B cell (primary cell): ENCODE data around the gene CNTNAP2. TPM values are rescaled to one million over a fixed set of nuclear protein-coding genes. Genes with fewer than 3 reads are reported as not detected.

ENCODE experiments used
- ATAC-seq: fragments of 200-7000 bp; cut with Tn5 transposase; one replicate; pipeline ENCODE4 v1.10.0; 2021; ENCODE audit warnings: low read depth, mild to moderate bottlenecking, moderate number of reproducible peaks, moderate library complexity
- CTCF ChIA-PET: fragments of 350-600 bp; sonication (Branson Sonifier 250); formaldehyde crosslinking; loops from one replicate; lab custom pipeline; 2021; ENCODE audit warnings: antibody characterized with exemption, inconsistent platforms; lab: Charles Lee
- POLR2A ChIA-PET: fragments of 350-600 bp; sonication (Branson Sonifier 250); formaldehyde crosslinking; loops from one replicate; lab custom pipeline; 2021; ENCODE audit warnings: antibody characterized with exemption; lab: Charles Lee
- DNase-seq: peaks from one replicate; pipeline ENCODE4 v3.0.0; 2013
- H2AFZ ChIP-seq: 2 replicates; pipeline ENCODE4 v1.6.1; 2012; ENCODE audit warnings: mild to moderate bottlenecking, low read depth, low read length; ENCODE audit not compliant: insufficient read depth, poor library complexity, severe bottlenecking
- H3K27ac ChIP-seq, 2 donors: 1 replicate in 1 of 2; 2 replicates in 1 of 2; pipeline ENCODE4 v1.5.1; 2012 to 2013; ENCODE audit warnings: low read length in 2 of 2, mild to moderate bottlenecking in 2 of 2, moderate library complexity in 1 of 2
- H3K27me3 ChIP-seq, 4 experiments: fragments of 200-600 bp in 1 of 4; sonication (generic) in 1 of 4; replicated peaks in 1 of 4; 1 replicate in 2 of 4; 2 replicates in 2 of 4; pipeline versions ENCODE4 v1.6.1 to v1.7.0; 2013 to 2016; ENCODE audit warnings: low read length in 3 of 4, mild to moderate bottlenecking in 2 of 4, mixed read lengths in 1 of 4, moderate library complexity in 1 of 4; ENCODE audit not compliant: insufficient read depth in 4 of 4, control insufficient read depth in 3 of 4; ENCODE audit errors: control extremely low read depth in 1 of 4
- H3K36me3 ChIP-seq, 2 experiments: replicated peaks in 1 of 2; 1 replicate in 1 of 2; 2 replicates in 1 of 2; pipeline versions ENCODE4 v1.6.1 to v1.7.1; 2013; ENCODE audit warnings: low read length in 1 of 2; ENCODE audit not compliant: insufficient read depth in 2 of 2, control insufficient read depth in 1 of 2; ENCODE audit errors: control extremely low read depth in 1 of 2, extremely low read depth in 1 of 2
- H3K4me1 ChIP-seq, 2 donors: fragments of 200-600 bp in 1 of 2; sonication (generic) in 1 of 2; 1 replicate in 1 of 2; 2 replicates in 1 of 2; pipeline versions ENCODE4 v1.5.1 to v1.6.1; 2013 to 2017; ENCODE audit warnings: low read length in 2 of 2; ENCODE audit not compliant: control insufficient read depth in 2 of 2, insufficient read depth in 2 of 2
- H3K4me2 ChIP-seq: replicated peaks from 2 replicates; pipeline ENCODE3; 2012; ENCODE audit warnings: mild to moderate bottlenecking, low read depth, low read length; ENCODE audit not compliant: poor library complexity, severe bottlenecking
- H3K4me3 ChIP-seq, 5 experiments: fragments of 200-600 bp in 1 of 5; sonication (generic) in 1 of 5; 1 replicate in 3 of 5; 2 replicates in 2 of 5; pipeline versions ENCODE4 v1.5.1 to v1.7.0; 2011 to 2016; ENCODE audit warnings: low read length in 4 of 5, mild to moderate bottlenecking in 4 of 5, low read depth in 2 of 5, control low read depth in 1 of 5, moderate library complexity in 1 of 5; ENCODE audit not compliant: insufficient read depth in 1 of 5; ENCODE audit errors: control extremely low read depth in 1 of 5, extremely low read depth in 1 of 5
- H3K79me2 ChIP-seq: fragments of 200-600 bp; sonication (generic); one replicate; pipeline ENCODE4 v1.6.0; 2016; ENCODE audit warnings: low read length; ENCODE audit not compliant: control insufficient read depth, insufficient read depth
- H3K9ac ChIP-seq: fragments of 200-600 bp; sonication (generic); 2 replicates; pipeline ENCODE4 v1.6.1; 2017; ENCODE audit warnings: mild to moderate bottlenecking, low read length, moderate library complexity
- H3K9me3 ChIP-seq, 3 donors: one replicate each; pipeline versions ENCODE4 v1.6.1 to v1.7.1; 2013; ENCODE audit warnings: low read length in 2 of 3; ENCODE audit not compliant: control insufficient read depth in 2 of 3, insufficient read depth in 1 of 3; ENCODE audit errors: control extremely low read depth in 1 of 3
- H4K20me1 ChIP-seq: 2 replicates; pipeline ENCODE4 v1.6.0; 2012; ENCODE audit warnings: mild to moderate bottlenecking, low read length; ENCODE audit not compliant: insufficient read depth, control insufficient read depth, poor library complexity, severe bottlenecking
- H3K27ac Mint-ChIP-seq: one replicate; pipeline ENCODE4 v1.8.0; 2021; ENCODE audit warnings: mixed read lengths
- H3K27me3 Mint-ChIP-seq: one replicate; pipeline ENCODE4 v1.8.0; 2021; ENCODE audit warnings: mixed read lengths
- H3K4me1 Mint-ChIP-seq: one replicate; pipeline ENCODE4 v1.8.0; 2021; ENCODE audit warnings: mixed read lengths
- H3K4me3 Mint-ChIP-seq: one replicate; pipeline ENCODE4 v1.8.0; 2021; ENCODE audit warnings: mixed read lengths
- H3K9me3 Mint-ChIP-seq: one replicate; pipeline ENCODE4 v1.8.0; 2022; ENCODE audit warnings: mixed read lengths; ENCODE audit not compliant: insufficient read depth
- EZH2 ChIP-seq: IDR thresholded peaks from 2 replicates; pipeline ENCODE4 v1.6.1; 2012; ENCODE audit warnings: borderline replicate concordance, low read depth, mild to moderate bottlenecking, moderate library complexity, low read length; ENCODE audit not compliant: insufficient read depth, poor library complexity, severe bottlenecking
- WGBS: methylation state at CpG from one replicate; pipeline ENCODE4 v1.1.5; 2013; ENCODE audit warnings: missing lambda C conversion rate; ENCODE audit not compliant: insufficient coverage; 5-methylcytosine and 5-hydroxymethylcytosine counted together
- intact Hi-C: fragments of 100-400 bp; cut with micrococcal nuclease; formaldehyde crosslinking; loops from one replicate; pipeline ENCODE4 v1.10.0; 2022
- polyA plus RNA-seq: library from polyadenylated mRNA; depleted of rRNA; stranded (reverse); fragments of >200 nt; gene quantifications from 2 replicates; pipeline ENCODE4 v1.2.3, GENCODE V29; 2012
- total RNA-seq, 2 donors: library from RNA; stranded (reverse); fragments of 120-200 nt in 1 of 2; gene quantifications; 1 replicate in 1 of 2; 2 replicates in 1 of 2; pipeline versions ENCODE4 v1.2.3 to v1.2.4, GENCODE V29; 2013 to 2022
- TF ChIP-seq, protein P1 (sequence below): fragments of 200-600 bp; IDR thresholded peaks from one replicate; pipeline ENCODE4 v1.8.0; 2022; ENCODE audit warnings: antibody characterized with exemption, mild to moderate bottlenecking

Gene CNTNAP2
- total and polyA plus RNA-seq, 2 donors (not counting 1 experiment from before 2014, with no cell fraction given), result 7.4 to 16.6 TPM

DNA sequence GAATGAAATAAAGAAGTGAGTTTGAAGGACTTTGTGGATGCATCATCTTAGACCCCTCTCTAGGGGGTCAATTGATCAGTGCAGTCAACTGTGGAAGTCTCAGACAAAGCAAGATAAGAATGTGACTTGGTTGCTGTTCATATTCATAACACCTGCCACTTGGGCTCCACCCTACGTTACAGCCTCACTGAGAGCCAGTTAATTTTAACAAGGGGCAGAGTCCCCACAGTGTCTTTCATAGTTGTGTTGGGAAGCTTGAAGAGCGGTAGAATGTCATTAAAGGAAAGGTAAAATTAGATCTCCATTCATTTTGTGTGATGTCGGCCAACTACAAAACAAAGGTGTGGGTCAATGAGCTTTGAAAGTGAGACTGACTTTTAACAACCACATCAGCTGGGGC, 2031.9 kb downstream of the CNTNAP2 start:
- Histone ChIP-seq H3K9ac (no peak overlapping the region), H3K36me3 (no peaks in the 10 kb centered on the region), H4K20me1 (no peaks in the 10 kb centered on the region), H3K27ac (no peak overlapping the region), H3K27me3 (no peaks in the 10 kb centered on the region), H3K4me1 (no peaks in the 10 kb centered on the region), H3K4me2 (no peak overlapping the region), H2AFZ (no peak overlapping the region), H3K79me2 (no peaks in the 10 kb centered on the region), H3K9me3 (no peaks in the 10 kb centered on the region), H3K4me3 (no peak overlapping the region)
- H3K4me1 Mint-ChIP-seq, result no peaks in the 10 kb centered on the region
- H3K9me3 Mint-ChIP-seq, result peaks cover 2% of the 10 kb centered on the region
- DNase-seq, result no peak
- no CpG with 5 or more reads among the region's 3 CpGs for WGBS
- POLR2A ChIA-PET, result no interaction called here
- H3K27ac Mint-ChIP-seq, result no peak overlapping the region
- no peak overlapping the region for H3K4me3 Mint-ChIP-seq
- peaks cover 14% of the 10 kb centered on the region for H3K27me3 Mint-ChIP-seq
- no peak for ATAC-seq
- TF ChIP-seq EZH2, result no peak
- TF ChIP-seq, protein P1, sequence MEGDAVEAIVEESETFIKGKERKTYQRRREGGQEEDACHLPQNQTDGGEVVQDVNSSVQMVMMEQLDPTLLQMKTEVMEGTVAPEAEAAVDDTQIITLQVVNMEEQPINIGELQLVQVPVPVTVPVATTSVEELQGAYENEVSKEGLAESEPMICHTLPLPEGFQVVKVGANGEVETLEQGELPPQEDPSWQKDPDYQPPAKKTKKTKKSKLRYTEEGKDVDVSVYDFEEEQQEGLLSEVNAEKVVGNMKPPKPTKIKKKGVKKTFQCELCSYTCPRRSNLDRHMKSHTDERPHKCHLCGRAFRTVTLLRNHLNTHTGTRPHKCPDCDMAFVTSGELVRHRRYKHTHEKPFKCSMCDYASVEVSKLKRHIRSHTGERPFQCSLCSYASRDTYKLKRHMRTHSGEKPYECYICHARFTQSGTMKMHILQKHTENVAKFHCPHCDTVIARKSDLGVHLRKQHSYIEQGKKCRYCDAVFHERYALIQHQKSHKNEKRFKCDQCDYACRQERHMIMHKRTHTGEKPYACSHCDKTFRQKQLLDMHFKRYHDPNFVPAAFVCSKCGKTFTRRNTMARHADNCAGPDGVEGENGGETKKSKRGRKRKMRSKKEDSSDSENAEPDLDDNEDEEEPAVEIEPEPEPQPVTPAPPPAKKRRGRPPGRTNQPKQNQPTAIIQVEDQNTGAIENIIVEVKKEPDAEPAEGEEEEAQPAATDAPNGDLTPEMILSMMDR, result no peak
- intact Hi-C loops, result no loop called here
- CTCF ChIA-PET, result no interaction called here

DNA sequence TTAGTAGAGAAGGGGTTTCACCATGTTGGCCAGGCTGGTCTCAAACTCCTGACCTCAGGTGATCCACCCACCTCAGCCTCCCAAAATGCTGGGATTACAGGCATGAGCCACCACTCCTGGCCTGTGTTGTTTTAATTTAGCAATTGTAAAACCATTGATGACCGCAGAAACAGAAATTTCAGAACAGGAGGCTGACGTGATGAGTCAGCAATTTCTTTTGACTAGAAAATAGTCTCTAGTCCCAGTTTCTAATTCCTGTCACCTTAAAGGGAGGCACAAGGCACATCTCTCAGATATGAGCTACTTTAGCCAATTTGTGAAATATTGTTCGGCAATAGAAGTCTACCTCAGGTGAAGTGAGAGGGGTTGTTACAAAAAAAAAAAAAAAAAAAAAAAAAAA, 2033.1 kb downstream of the CNTNAP2 start:
- peaks cover 7% of the 10 kb centered on the region for H3K27me3 Mint-ChIP-seq
- no peaks in the 10 kb centered on the region for H4K20me1 ChIP-seq
- TF ChIP-seq, protein P1, result no peak
- no peak for TF ChIP-seq EZH2
- H3K4me3 Mint-ChIP-seq, result no peak overlapping the region
- no peak for ATAC-seq
- POLR2A ChIA-PET, result no interaction called here
- no peak overlapping the region for H3K9ac ChIP-seq
- H3K4me3 ChIP-seq, result no peak overlapping the region
- WGBS, result 100% methylated on average over 1 of the region's 3 CpGs
- H3K9me3 ChIP-seq, result no peaks in the 10 kb centered on the region
- intact Hi-C loops, result no loop called here
- H3K27ac Mint-ChIP-seq, result no peak overlapping the region
- H2AFZ ChIP-seq, result no peak overlapping the region
- DNase-seq, result no peak
- H3K27me3 ChIP-seq, result no peaks in the 10 kb centered on the region
- no peak overlapping the region for H3K27ac ChIP-seq
- CTCF ChIA-PET, result no interaction called here
- no peaks in the 10 kb centered on the region for H3K4me1 Mint-ChIP-seq
- no peaks in the 10 kb centered on the region for H3K36me3 ChIP-seq
- H3K79me2 ChIP-seq, result no peaks in the 10 kb centered on the region
- peaks cover 2% of the 10 kb centered on the region for H3K9me3 Mint-ChIP-seq
- no peak overlapping the region for H3K4me2 ChIP-seq
- H3K4me1 ChIP-seq, result no peaks in the 10 kb centered on the region
